22Rv1 (cell line): ENCODE measurements around the gene CNTFR.
A peak's percentile ranks its signal among the peaks of the same experiment; 100 is the strongest.

ENCODE experiments used
- H3K27ac ChIP-seq: fragments of 450-650 bp; 2 replicates; pipeline ENCODE4 v1.5.1; 2017
- CTCF ChIP-seq: fragments of 450-650 bp; IDR thresholded peaks from 2 replicates; pipeline ENCODE4 v1.5.1; 2017; ENCODE audit warnings: mild to moderate bottlenecking
- ZFX ChIP-seq: fragments of 450-650 bp; IDR thresholded peaks from 2 replicates; pipeline ENCODE4 v1.6.1; 2017; ENCODE audit warnings: antibody characterized with exemption, borderline replicate concordance

The CNTFR gene

DNA sequence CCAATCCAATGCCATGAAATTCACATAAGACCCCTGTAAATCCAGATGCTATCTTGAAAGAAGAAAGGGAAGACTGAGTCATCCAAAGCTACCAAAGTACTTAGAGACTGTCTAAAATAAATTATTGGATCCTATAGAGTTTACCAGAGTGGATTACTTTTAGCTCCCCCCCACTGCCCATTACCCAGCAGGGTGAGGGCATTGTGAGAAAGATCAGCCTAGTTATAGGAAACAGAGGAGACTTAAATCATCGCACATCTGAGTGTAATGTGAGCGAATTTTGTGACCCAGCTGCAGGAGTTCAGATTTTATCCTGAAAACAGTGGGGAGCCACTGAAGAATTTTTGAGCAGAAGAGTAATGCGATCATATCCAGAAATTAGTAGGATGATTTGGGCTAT lies 65.2 kb downstream of the CNTFR start:
- H3K27ac ChIP-seq, result no peak overlapping the region
- no peak for TF ChIP-seq CTCF

- TF ChIP-seq ZFX (no peak), CTCF (peak; percentile 6; the same call in 1 of the 2 replicates)
- H3K27ac ChIP-seq, result 0 out of 2 replicates have a peak within 1 kb of the TSS, but pooled peaks have one; percentile 22
Observed at GRCh38 chr9:34522971-34523797, 66.3 kb downstream of the CNTFR start, which contains the start of gene ENHO. TSS of gene ENHO (minus strand) at chr9:34522990. CDS start at chr9:34521695, 1,295 bp downstream.

- TF ChIP-seq ZFX, result no peak
- TF ChIP-seq CTCF, result no peak
- H3K27ac ChIP-seq, result 0 out of 2 replicates have a peak overlapping the region, but pooled peaks have one; percentile 22
Observed at GRCh38 chr9:34522091-34522887, 67.2 kb downstream of the CNTFR start.

DNA sequence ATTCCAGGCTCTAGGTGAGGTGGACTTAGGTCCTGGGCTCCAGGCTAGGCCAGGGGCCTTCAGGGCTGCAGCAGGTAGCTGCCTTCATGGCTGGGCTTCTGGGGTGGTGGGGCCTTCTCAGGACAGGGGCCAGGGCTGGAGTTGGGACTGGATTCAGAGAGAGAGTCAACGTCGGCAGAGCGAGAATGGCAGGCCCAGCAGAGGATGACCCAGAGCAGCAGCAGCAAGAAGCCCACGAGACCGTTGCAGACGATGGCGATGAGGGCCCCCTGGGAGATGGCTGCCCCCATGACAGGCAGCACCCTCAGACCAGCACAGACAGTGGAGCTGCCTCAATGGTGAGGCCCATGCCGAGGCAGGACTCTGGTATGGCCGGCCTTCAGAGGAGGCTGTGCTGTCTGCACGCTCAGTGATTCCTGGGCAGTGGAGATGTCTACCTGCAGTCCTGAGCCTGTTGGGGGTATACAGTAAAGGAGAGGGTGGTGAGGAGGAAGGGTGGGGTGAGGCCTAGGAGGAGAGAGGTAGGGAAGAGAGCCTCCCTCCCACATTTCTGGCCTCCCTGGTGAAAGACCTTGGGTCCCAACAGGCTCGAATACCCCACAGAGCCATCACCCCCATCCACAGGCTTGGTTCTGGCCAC lies 68.0 kb downstream of the CNTFR start:
- H3K27ac ChIP-seq, result no peak overlapping the region
- TF ChIP-seq ZFX (no peak), CTCF (no peak)

DNA sequence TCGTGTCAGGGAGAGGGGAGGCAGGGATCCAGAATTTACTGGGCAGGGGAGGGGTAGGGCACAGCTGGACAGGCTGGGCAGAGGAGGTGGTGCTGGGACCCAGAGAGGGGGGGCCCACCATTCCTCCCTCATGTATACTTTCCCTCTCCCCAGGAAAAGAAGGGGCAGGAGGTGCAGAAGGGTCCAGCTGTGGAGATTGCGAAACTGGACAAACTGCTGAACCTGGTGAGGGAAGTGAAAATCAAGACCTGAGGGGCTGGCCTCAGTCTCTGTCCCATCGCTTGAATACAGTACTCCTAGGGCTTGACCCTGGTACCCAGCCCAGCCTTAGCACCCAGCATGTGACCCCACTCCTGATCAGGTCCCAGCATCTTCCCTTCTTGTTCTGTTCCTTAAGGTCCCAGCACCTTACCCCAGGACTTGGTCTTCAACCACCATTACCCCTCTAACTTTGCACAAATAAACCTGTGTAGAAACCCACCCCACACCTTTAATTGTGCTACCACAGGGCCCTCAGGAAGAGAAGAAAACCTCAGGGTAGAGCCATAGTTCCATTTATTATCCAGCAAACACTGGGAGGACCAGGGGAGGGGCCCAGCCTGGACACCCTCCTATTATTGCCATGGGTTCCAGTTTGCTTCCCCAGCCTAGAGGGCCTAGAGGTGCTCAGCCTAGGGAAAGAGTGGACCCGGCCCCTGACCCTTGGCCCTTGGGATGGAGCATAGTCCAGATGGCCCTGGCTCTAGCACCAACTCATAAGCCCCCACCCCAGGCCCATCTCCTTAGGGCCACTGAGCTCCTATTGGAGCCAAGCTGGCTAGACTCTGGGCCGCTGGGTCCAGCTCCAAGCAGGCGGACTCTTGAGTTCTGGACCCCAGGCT lies 68.8 kb downstream of the CNTFR start:
- no peak overlapping the region for H3K27ac ChIP-seq
- TF ChIP-seq CTCF, result no peak
- TF ChIP-seq ZFX, result no peak

DNA sequence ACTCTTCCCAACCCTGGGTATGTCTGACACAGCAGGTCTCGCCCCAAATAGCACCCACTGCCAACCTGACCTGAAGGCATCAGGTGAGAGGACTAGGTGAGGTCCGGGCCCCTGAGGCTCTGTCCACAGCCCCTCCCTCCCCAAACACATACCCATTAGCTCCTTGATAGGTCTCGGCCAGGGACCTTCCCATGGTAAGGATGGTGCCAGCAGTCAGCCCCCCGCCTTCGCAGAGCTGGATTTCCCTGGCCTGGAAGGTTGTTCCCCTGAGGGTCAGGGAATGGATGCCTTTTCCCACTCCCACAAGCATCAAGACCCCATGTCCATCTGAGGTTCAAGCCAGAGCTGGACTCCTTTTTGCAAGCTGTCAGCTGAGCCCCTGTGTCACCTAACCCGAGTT lies 69.4 kb downstream of the CNTFR start:
- TF ChIP-seq ZFX, result no peak
- TF ChIP-seq CTCF, result no peak
- H3K27ac ChIP-seq, result no peak overlapping the region
